Measurements from ENCODE around the gene HSBP1L1.

Gene HSBP1L1

DNA sequence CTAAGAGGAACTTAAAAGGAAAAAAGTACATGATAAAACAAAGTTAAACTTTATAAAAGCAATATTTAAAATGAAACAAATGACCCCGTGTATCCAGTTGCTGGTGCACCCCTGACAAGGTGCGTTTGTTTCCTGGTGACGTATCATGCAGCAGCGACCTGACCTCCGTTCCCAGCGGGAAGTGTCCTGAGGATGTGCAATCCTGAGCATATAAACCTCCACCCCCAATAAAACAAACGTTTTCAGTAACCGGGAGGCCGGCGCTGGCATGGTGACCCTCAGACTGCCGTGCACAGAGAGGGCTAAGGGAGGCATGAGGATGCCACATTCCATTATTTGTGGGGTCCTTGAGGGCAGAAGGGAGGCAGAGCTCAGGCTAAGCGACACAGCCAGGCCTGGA, 27.8 kb upstream of the HSBP1L1 start:
- TF ChIP-seq, protein P1, sequence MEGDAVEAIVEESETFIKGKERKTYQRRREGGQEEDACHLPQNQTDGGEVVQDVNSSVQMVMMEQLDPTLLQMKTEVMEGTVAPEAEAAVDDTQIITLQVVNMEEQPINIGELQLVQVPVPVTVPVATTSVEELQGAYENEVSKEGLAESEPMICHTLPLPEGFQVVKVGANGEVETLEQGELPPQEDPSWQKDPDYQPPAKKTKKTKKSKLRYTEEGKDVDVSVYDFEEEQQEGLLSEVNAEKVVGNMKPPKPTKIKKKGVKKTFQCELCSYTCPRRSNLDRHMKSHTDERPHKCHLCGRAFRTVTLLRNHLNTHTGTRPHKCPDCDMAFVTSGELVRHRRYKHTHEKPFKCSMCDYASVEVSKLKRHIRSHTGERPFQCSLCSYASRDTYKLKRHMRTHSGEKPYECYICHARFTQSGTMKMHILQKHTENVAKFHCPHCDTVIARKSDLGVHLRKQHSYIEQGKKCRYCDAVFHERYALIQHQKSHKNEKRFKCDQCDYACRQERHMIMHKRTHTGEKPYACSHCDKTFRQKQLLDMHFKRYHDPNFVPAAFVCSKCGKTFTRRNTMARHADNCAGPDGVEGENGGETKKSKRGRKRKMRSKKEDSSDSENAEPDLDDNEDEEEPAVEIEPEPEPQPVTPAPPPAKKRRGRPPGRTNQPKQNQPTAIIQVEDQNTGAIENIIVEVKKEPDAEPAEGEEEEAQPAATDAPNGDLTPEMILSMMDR (IDR thresholded peaks at IDR 0.05; ENCODE audit: low read depth, low read length) = no peak
- no peak overlapping the region for H3K27ac ChIP-seq
- DNase-seq = no peak
- no peaks in the 10 kb centered on the region for H3K27me3 ChIP-seq (ENCODE audit: insufficient read depth, low read depth, severe bottlenecking)
- peaks cover 54% of the 10 kb centered on the region for H3K36me3 ChIP-seq
- no peak overlapping the region for H3K4me3 ChIP-seq (ENCODE audit: low read depth, low read length)
- peaks cover 5% of the 10 kb centered on the region for H3K9me3 ChIP-seq (ENCODE audit: severe bottlenecking)

DNA sequence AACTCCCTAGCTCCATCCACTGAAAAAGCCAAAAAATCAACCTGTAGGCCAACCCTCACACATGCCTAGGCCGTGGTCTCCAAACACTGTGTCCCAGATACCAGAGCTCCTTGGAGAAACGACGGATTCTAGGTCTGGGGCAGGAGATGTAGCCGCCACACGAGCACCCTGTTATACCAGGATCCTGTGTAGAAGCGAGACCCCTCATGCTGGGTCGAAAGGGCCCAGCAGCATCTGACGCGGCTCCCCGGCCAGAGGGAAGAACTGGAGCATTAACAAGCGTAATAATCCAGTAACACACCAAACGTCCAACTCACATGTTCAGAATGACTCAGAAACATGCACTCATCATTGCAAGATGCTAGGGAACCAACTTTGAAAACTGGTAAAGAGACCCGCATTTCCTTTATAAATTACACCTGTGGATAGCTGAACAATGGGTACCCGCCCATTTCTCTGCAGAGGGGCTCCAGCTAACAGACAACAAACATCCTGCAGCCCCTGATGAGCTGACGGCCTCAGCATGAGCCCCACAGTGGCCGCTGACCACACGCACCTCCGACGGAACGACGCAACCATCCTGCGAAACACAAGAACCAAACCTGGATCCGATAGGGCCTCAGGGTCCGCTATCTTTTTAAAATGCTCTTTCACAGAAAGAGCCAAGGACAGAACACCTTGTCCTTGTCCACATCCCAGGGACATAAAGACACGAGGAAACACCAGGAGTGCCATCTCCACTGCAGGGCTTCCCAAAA, 27.2 kb upstream of the HSBP1L1 start:
- TF ChIP-seq, protein P1 (IDR thresholded peaks at IDR 0.05; ENCODE audit: low read depth, low read length) = no peak
- Histone ChIP-seq H3K4me3 (ENCODE audit: low read depth, low read length) (no peak overlapping the region), H3K36me3 (peaks cover 60% of the 10 kb centered on the region)

DNA sequence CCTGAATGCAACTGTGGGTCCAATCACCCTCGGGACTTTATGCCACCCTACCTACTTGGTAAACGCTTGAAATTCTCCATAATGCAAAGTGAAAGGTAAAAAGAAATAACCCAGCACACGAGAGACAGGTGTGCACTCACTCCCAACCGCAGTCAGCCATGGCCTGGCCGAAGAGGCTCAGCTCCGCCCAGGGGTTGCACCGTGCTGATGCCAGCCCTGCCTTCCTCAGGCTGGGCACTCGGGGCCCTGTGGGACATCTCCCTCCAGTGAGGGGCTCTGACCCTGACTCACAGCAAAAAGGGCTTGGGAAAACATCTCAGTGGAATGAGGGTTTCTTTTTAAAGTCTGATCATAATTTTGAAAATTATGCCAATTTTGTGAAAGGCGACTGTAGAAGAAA, 26.2 kb upstream of the HSBP1L1 start:
- no peak for DNase-seq
- H3K36me3 ChIP-seq = peaks cover 61% of the 10 kb centered on the region
- TF ChIP-seq, protein P1 (IDR thresholded peaks at IDR 0.05; ENCODE audit: low read depth, low read length) = no peak
- H3K27ac ChIP-seq = no peak overlapping the region
- H3K27me3 ChIP-seq (ENCODE audit: insufficient read depth, low read depth, severe bottlenecking) = no peaks in the 10 kb centered on the region
- H3K9me3 ChIP-seq (ENCODE audit: severe bottlenecking) = peaks cover 1% of the 10 kb centered on the region
- H3K4me3 ChIP-seq (ENCODE audit: low read depth, low read length) = no peak overlapping the region

More for the DNA sequence above, 27.2 kb upstream of the HSBP1L1 start:
- peak; percentile 4 for DNase-seq
- Histone ChIP-seq H3K27ac (no peak overlapping the region), H3K27me3 (ENCODE audit: insufficient read depth, low read depth, severe bottlenecking) (no peaks in the 10 kb centered on the region), H3K9me3 (ENCODE audit: severe bottlenecking) (peaks cover 5% of the 10 kb centered on the region)

DNA sequence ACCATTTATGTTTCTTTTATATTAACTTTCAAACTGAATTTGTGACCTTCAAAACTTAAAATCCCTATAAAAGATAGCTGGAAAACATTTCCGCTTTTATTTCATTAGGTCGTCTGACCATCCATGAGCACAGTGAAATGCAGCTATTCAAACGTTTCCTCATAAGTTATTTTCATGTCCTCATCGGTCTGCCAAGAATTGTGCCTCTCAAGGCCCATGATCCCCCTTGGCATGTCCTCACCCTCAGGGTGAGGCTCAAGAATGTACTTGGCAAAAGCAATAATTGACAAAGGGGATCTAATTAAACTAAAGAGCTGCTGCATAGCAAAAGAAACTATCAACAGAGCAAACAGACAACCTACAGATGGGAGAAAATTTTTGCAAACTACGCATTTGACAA, 25.3 kb upstream of the HSBP1L1 start:
- TF ChIP-seq, protein P1 (IDR thresholded peaks at IDR 0.05; ENCODE audit: low read depth, low read length) = no peak
- no peaks in the 10 kb centered on the region for H3K27me3 ChIP-seq (ENCODE audit: insufficient read depth, low read depth, severe bottlenecking)
- no peak overlapping the region for H3K4me3 ChIP-seq (ENCODE audit: low read depth, low read length)
- DNase-seq = no peak
- no peak overlapping the region for H3K27ac ChIP-seq
- peaks cover 59% of the 10 kb centered on the region for H3K36me3 ChIP-seq
- no peaks in the 10 kb centered on the region for H3K9me3 ChIP-seq (ENCODE audit: severe bottlenecking)

DNA sequence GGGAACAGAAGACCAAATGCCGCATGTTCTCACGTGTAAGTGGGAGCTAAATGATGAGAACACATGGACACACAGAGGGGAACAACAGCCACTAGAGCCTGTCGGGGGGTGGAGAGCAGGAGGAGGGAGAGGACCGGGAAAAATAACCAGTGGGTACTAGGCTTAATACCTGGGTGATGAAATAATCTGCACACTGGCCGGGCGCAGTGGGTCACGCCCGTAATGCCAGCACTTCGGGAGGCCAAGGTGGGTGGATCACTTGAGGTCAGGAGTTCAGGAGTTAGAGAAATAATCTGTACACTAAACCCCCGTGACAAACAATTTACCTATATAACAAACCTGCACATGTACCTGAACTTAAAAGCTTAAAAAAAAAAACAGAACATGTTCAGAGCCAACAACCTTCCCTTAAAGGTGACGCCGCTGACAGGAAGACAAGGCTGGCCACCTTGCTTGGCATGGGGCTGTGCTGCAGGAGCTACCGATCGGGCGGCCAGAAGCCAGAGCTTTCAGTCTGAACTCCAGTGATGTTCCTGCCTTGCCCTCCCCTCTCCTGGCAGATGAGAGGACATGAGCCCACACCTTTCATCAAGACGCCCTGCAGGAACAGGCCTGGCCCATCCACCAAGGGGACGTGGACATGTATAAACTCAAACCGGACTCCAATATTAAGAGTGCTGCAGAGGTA, 24.2 kb upstream of the HSBP1L1 start:
- no peak for DNase-seq
- TF ChIP-seq, protein P1 (IDR thresholded peaks at IDR 0.05; ENCODE audit: low read depth, low read length) = no peak
- Histone ChIP-seq H3K36me3 (peaks cover 60% of the 10 kb centered on the region), H3K27me3 (ENCODE audit: insufficient read depth, low read depth, severe bottlenecking) (no peaks in the 10 kb centered on the region), H3K4me3 (ENCODE audit: low read depth, low read length) (no peak overlapping the region), H3K27ac (no peak overlapping the region), H3K9me3 (ENCODE audit: severe bottlenecking) (no peaks in the 10 kb centered on the region)
